ENCODE data around the gene NTN3. TPM values are rescaled to one million over a fixed set of nuclear protein-coding genes. Genes with fewer than 3 reads are reported as not detected.
A peak's percentile ranks its signal among the peaks of the same experiment; 100 is the strongest.

The NTN3 gene
- polyA plus RNA-seq, 1 of the 3 experiments (the other 2 are of a cell fraction), result 0.28 TPM

- Histone ChIP-seq H3K4me1 (ENCODE audit: control insufficient read depth in 1 of 2, insufficient read depth in 2 of 2, low read depth in 1 of 2, low read length in 1 of 2) (peaks cover 6 to 61% of the 10 kb centered on the region in 2 experiments; a peak in 3 of 4 replicates), H3K9ac (peak overlapping the region; percentile 48), H3K36me3 (replicated peaks in 1 of 2; ENCODE audit: control insufficient read depth in 1 of 2, insufficient read depth in 2 of 2, low read length in 1 of 2) (no peaks in the 10 kb centered on the region), H4K20me1 (ENCODE audit: insufficient read depth) (no peaks in the 10 kb centered on the region), H2AFZ (ENCODE audit: low read depth) (peak overlapping the region; percentile 51; the same call in 1 of the 2 replicates), H3K4me2 (peak overlapping the region; percentile 87), H3K9me2 (no peaks in the 10 kb centered on the region), H3F3A (replicated peaks; ENCODE audit: insufficient read depth) (peaks cover 13% of the 10 kb centered on the region), H3K27ac (ENCODE audit: low read depth in 2 of 2, low read length in 1 of 2) (peak overlapping the region in 1 of 2 experiments; percentile 97; a peak in 2 of 4 replicates), H3K79me2 (ENCODE audit: insufficient read depth) (0 out of 2 replicates have a peak, but pooled peaks cover 2% of the 10 kb centered on the region), H3K4me3 (ENCODE audit: low read depth in 2 of 2, low read length in 1 of 2) (peak overlapping the region; percentile 51 to 57), H3K27me3 (ENCODE audit: insufficient read depth) (no peaks in the 10 kb centered on the region), H3K9me3 (no peaks in the 10 kb centered on the region)
- DNase-seq, result peak; percentile 75
- CTCF ChIA-PET, result interaction anchor here (0.8 to 3.6 kb wide), 9 partner anchors 9 to 38 kb away, joined by 3 to 32 read pairs (median 9); partner anchors contain the start of genes CCNF and TEDC2
- WGBS (ENCODE audit: low lambda C conversion rate), result 1% methylated on average over 14 of the region's 38 CpGs
- no peak for TF ChIP-seq ELF1 (IDR thresholded peaks at IDR 0.05)
- TF ChIP-seq POLR2AphosphoS5 (IDR thresholded peaks at IDR 0.05; ENCODE audit: low read depth, low read length), result 0 out of 2 replicates have a peak, but pooled peaks have one; percentile 4
- TF ChIP-seq CHD2 (IDR thresholded peaks at IDR 0.05; ENCODE audit: low read length, partially characterized antibody), result no peak
- TF ChIP-seq, protein P1, sequence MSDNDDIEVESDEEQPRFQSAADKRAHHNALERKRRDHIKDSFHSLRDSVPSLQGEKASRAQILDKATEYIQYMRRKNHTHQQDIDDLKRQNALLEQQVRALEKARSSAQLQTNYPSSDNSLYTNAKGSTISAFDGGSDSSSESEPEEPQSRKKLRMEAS (IDR thresholded peaks at IDR 0.05; ENCODE audit: low read depth), result peak; percentile 60
- POLR2A ChIA-PET, result interaction anchor here (0.9 to 4.6 kb wide), 10 partner anchors 8 to 504 kb away, joined by 3 to 44 read pairs (median 4); partner anchors contain the start of genes AMDHD2, NTHL1, RPS2 and TEDC2
Observed at GRCh38 chr16:2468233-2468724, 2.8 kb upstream of the NTN3 start.

- Histone ChIP-seq H3K4me1 (ENCODE audit: control insufficient read depth in 1 of 2, insufficient read depth in 2 of 2, low read depth in 1 of 2, low read length in 1 of 2) (peaks cover 6 to 65% of the 10 kb centered on the region in 2 experiments; a peak in 3 of 4 replicates), H3K4me2 (peak overlapping the region; percentile 87), H3K36me3 (replicated peaks in 1 of 2; ENCODE audit: control insufficient read depth in 1 of 2, insufficient read depth in 2 of 2, low read length in 1 of 2) (no peaks in the 10 kb centered on the region), H3K27me3 (ENCODE audit: insufficient read depth) (no peaks in the 10 kb centered on the region), H3K27ac (ENCODE audit: low read depth in 2 of 2, low read length in 1 of 2) (peak overlapping the region in 1 of 2 experiments; percentile 97; a peak in 2 of 4 replicates), H3K9me2 (no peaks in the 10 kb centered on the region), H3K9ac (no peak overlapping the region), H3K4me3 (ENCODE audit: low read depth in 2 of 2, low read length in 1 of 2) (peak overlapping the region in 1 of 2 experiments; percentile 51; a peak in 2 of 4 replicates), H3F3A (replicated peaks; ENCODE audit: insufficient read depth) (peaks cover 13% of the 10 kb centered on the region), H4K20me1 (ENCODE audit: insufficient read depth) (no peaks in the 10 kb centered on the region), H3K79me2 (ENCODE audit: insufficient read depth) (0 out of 2 replicates have a peak, but pooled peaks cover 2% of the 10 kb centered on the region), H2AFZ (ENCODE audit: low read depth) (no peak overlapping the region), H3K9me3 (no peaks in the 10 kb centered on the region)
- peak; percentile 89 for DNase-seq
- 33% methylated on average over 7 of the region's 14 CpGs for WGBS (ENCODE audit: low lambda C conversion rate)
- CTCF ChIA-PET, result interaction anchor here (0.8 to 3.6 kb wide), 11 partner anchors 9 to 46 kb away, joined by 3 to 32 read pairs (median 5); partner anchors contain the start of genes CCNF and TEDC2
- POLR2A ChIA-PET, result interaction anchor here (0.6 to 4.6 kb wide), 12 partner anchors 9 to 504 kb away, joined by 3 to 44 read pairs (median 4); partner anchors contain the start of genes AMDHD2, NTHL1, RPS2 and TEDC2
- TF ChIP-seq SIN3A (IDR thresholded peaks at IDR 0.05; ENCODE audit: borderline replicate concordance, low read depth, low read length) (no peak), GATA2 (CRISPR knock-in tag; IDR thresholded peaks at IDR 0.05) (no peak), MXI1 (IDR thresholded peaks at IDR 0.05; ENCODE audit: low read depth, low read length) (no peak; the same call in 1 of the 2 replicates), TAF1 (IDR thresholded peaks at IDR 0.05; ENCODE audit: borderline replicate concordance, low read depth, low read length) (no peak), FOSL2 (IDR thresholded peaks at IDR 0.05; ENCODE audit: borderline replicate concordance, low read depth) (no peak), EP300 (IDR thresholded peaks at IDR 0.05; ENCODE audit: borderline replicate concordance in 1 of 2, low read depth in 1 of 2, low read length in 1 of 2) (peak in 1 of 2 experiments; percentile 72; a peak in 1 of 4 replicates), ELF1 (IDR thresholded peaks at IDR 0.05) (no peak), MEF2A (IDR thresholded peaks at IDR 0.05; ENCODE audit: borderline replicate concordance, low read depth) (no peak), REST (IDR thresholded peaks at IDR 0.05; ENCODE audit: low read depth, low read length) (no peak), EZH2phosphoT487 (IDR thresholded peaks at IDR 0.05; ENCODE audit: borderline replicate concordance, low read depth) (no peak), USF2 (IDR thresholded peaks at IDR 0.05; ENCODE audit: borderline replicate concordance, low read depth, low read length) (no peak), FOXM1 (IDR thresholded peaks at IDR 0.05; ENCODE audit: low read depth) (no peak)
- TF ChIP-seq, protein P2, sequence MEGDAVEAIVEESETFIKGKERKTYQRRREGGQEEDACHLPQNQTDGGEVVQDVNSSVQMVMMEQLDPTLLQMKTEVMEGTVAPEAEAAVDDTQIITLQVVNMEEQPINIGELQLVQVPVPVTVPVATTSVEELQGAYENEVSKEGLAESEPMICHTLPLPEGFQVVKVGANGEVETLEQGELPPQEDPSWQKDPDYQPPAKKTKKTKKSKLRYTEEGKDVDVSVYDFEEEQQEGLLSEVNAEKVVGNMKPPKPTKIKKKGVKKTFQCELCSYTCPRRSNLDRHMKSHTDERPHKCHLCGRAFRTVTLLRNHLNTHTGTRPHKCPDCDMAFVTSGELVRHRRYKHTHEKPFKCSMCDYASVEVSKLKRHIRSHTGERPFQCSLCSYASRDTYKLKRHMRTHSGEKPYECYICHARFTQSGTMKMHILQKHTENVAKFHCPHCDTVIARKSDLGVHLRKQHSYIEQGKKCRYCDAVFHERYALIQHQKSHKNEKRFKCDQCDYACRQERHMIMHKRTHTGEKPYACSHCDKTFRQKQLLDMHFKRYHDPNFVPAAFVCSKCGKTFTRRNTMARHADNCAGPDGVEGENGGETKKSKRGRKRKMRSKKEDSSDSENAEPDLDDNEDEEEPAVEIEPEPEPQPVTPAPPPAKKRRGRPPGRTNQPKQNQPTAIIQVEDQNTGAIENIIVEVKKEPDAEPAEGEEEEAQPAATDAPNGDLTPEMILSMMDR (IDR thresholded peaks at IDR 0.05), result no peak
- TF ChIP-seq, protein P1 (IDR thresholded peaks at IDR 0.05; ENCODE audit: low read depth), result no peak
Observed at GRCh38 chr16:2468725-2469398, 2.2 kb upstream of the NTN3 start.
